GM21526 (cell line): ENCODE data around the gene ACSL1.
"Not testable (repeated sequence)": the region's sequence is repeated elsewhere in the genome, so short reads cannot be mapped to it uniquely, and the experiment has no call there.

ENCODE experiments used
- ATAC-seq: cut with Tn5 transposase; IDR thresholded peaks from one replicate; pipeline ENCODE4 v1.9.1; 2021; ENCODE audit warnings: moderate library complexity; ENCODE audit not compliant: unreplicated experiment, low FRiP score

The ACSL1 gene

DNA sequence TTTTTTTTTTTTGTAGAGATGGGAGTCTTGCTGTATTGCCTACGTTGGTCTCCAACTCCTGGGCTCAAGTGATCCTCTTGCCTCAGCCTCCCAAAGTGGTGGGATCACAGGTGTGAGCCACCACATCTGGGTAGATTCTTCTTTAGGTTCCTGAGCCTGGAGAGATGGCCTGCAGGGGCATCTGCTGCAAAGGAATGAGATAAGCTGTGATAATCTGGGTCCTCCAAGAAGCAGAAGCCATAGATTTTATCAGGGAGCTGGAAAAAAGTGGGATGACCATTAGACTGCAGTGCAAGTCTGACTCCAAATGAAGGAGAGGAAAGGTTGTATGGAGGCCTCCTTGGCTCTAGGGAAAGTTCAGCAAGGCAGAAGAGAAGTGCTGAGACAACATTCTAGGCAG is 19.0 kb upstream of the ACSL1 start:
- ATAC-seq = no peak

DNA sequence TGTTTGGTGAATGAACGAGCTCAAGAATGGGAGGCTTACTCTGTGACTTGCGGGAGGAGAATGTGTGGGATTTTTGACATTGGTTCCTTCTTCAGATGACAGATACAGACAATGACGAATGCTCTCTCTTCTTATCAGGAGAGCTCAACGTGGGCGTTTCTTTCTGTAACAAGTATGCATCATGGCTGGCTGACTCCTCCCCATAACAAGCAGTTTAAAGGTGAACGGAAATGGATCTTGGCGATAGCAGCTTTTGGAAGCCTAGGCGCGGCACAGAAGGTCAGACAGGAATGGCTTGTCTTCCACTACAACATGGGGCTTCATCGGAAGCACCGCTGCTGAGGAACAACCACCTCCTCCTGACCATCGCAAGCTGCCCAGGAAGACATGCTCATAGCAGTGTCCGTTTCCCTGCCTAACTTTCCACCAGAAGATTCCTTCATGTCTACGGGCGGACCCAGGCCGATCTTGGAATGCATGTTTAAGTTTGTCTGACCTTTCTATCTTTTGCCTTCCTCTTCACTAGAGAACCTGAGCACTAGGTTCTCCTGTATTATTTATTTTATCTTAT is 18.3 kb upstream of the ACSL1 start:
- no peak for ATAC-seq

DNA sequence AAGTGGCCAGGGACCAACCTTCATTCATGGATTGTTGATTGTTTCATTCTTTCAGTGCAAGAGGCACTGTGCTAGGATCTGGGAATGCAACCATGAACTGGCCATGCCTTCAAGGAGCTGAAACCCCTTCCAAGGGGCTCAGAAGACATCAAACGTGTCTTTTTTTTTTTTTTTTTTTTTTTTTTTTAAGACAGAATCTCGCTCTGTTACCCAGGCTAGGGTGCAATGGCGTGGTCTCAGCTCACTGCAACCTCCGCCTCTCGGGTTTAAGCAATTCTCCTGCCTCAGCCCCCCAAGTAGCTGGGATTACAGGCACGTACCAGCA is 13.3 kb upstream of the ACSL1 start:
- not testable (repeated sequence) for ATAC-seq

DNA sequence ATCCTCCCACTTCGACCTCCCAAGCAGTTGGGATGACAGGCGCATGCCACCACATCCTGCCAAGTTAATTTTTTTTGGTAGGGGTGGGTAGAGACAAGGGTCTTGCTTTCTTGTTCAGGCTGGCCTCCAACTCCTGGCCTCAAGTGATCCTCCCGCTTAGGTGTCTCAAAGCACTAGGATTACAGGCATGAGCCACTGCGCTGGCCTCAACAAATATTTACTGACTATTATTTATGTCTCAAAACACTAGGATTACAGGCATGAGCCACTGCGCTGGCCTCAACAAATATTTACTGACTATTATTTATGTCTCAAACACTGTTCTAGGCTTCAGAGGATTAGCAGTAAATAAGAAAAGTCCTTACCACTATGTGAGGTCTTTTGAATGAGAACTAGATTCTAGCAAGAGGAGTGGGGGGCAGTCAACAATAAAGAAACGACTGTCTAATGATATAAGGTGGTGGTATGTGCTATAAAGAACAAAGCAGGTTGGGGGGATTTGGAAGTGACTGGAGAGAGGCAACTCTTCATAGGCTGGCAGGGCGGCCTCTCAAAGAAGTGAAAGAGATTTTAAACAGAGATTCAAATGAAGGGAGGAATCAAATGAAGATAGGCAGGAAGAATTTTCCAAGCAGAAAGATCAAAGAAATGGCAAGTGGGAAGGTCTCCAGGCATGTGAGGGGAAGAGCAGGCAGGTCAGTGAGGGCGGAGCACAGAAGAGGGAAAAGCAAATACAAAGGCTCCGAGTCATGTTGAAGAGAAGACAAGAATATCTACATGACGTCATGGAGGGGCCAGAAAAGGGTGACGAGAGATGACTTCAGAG is 12.7 kb upstream of the ACSL1 start:
- no peak for ATAC-seq

DNA sequence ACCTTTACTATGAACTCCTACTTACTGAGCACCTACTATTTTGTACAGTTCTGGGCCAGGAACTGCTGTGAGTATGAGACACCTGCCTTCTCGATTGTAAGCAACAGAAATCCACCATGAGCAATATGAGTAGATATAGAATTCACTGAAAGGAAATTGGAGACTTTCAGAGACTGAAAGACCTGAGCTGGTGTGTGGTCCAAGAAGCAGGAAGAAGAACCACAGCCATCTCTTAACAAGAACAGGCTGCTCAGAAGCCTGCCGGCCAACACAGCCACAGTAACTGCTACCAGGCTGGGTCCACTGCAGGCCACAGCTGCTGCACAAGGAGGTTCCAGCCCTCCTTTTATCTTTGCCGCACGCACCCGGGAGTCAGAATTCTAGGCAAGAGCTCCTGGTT is 10.8 kb upstream of the ACSL1 start:
- no peak for ATAC-seq

DNA sequence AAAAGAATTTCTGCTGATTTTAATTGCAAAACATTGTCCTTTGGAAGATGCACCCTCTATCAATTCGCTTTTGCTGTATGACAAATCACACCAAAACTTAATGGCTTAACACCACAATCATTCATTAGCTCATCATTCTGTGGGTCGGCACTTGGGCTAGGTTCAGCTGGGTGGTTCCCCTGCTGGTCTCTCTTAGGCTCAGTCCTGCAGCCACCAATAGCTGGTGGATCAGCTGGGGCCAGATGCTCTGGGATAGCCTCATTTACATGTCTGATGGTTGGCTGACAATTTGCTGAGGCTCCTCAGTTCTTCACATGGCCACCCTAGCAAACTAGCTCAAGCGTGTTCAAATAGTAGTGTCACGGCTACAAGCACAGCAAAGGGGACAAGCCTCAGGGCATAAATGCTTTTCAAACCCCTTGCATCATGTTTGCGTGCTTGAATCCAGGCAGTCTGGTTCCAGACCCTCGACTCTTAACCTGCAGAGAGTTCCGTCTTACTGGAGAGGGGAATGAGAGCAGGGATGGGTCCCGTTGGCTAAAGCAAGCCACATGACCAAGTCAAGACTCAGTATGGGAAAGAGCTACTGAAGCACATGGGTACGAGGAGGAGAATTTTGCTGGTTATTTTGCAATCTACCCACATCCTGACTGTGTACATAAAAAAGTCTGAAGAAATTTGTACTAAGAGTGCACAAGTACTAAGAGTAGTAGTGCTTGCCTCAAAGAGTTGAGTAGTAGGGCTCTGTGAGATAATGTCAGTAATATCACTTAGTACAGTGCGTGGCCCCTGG is 7.5 kb upstream of the ACSL1 start:
- ATAC-seq = no peak

DNA sequence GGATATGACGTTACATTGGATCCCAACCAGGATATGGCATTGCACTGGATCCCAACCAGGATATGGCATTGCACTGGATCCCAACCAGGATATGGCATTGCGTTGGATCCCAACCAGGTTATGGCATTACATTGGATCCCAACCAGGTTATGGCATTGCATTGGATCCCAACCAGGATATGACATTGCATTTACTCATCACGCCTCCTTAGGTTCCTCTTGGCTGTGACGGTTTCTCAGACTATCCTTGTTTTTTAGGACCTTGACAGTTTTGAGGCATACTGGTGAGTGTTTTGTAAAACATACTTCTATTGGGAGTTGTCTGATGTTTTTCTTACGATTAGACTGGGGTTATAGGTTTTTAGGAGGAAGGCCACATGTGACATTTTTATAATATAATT is 5.4 kb upstream of the ACSL1 start:
- no peak for ATAC-seq

DNA sequence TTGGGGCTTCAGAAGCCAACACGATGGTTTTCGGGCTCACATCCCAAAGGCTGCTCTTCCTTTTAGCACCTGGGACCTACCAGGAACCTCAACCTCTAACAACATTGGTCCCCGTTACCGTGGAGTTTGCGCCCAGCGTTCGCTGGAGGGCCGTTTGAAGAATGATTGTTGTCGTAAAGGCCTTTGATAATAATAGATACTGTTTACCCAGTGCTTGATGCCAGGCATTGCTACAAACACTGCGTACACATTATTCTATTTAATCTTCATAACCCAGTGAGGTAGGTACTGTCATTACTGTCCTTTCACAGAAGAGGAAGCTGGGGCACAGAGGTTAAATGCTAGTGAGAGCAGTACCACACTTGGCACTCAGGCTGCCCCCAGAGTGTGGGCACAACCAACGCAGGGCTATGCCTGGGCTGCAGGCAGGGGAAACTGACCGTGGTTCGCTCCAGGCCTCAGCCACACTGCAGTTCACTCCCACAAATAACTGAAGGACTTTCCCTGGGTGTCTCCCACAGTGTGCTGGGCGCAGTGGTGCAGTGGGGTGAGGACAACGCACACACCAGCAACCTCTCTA is 1.0 kb upstream of the ACSL1 start:
- peak; percentile 7 for ATAC-seq

DNA sequence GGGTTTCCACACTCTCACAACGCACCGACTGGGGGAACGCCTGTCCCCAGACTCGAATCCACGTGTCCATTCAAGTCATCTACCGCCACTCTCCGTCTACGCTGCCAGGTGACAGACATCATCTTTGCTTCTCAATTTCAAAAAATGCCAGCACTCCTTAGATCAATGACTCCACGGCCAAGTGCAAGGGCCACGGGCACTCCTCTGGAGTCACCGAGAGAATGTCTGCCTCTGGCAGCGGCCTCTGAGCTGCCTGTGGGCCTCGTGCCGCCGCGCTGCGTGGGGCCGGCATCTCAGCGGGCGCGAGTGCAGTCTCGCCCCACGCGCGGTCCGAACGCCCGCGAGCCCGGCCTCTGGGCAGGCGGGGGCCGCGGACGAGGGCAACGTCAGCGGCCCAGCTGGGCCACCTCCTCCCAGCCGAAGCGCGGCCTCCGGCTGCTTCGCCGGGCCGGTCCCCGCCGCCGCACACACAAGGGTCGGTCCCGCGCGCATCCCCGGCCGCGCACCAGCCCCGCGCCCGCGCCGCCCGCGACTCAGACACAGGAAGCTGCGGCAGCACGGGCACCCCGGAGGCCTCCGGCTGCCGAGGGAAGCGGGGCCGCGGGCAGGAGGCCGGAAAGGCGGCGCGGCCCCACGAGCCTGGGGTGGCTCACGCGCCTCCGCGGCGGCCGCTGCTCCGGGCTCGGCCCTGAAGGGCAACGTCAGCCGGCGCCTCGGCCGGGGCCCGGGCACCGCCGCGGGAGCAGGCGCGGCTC is 450 bp downstream of the ACSL1 start:
- peak; percentile 28 for ATAC-seq

DNA sequence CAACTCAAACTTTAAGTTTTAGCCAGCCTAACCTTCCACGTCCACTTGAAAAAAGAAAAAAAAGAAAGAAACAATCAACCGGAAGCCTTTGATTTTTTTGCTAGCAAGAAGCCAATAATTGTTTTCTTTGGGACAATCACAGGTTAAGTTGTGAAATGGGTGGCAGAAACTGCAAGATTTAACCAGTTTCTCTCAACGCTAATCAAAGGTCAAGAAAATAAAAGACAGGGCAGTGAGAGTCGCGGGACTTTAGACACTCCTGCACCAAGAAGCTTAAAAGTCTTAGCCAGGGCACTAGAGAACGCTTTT is 1.0 kb downstream of the ACSL1 start:
- no peak for ATAC-seq

DNA sequence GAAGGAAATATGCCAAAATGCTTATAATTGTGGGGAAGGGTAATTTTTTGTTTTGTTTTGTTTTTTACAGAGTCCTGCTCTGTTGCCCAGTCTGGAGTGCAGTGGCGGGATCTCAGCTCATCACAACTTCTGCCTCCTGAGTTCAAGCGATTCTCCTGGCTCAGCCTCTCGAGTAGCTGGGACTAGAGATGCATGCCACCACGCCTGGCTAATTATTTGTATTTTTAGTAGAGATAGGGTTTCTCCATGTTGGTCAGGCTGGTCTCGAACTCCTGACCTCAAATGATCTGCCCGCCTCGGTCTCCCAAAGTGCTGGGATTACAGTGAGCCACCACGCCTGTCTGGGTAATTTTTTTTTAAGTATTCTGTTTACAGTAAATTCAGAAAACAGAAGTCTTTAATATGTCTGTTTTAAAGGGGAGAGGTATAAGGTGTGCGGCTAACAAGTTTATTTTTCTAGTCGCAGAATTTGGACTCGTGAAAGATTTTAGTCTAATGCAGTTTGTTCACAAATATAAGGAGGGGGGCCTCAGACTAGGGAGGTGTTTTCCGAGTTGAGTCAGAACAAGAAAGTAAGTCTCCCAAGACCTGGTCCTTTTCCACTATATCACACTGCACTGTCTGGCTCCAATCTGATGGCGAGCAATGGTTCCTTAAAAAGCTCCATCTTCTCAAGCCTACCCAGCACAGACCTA is 1.5 kb downstream of the ACSL1 start:
- no peak for ATAC-seq

DNA sequence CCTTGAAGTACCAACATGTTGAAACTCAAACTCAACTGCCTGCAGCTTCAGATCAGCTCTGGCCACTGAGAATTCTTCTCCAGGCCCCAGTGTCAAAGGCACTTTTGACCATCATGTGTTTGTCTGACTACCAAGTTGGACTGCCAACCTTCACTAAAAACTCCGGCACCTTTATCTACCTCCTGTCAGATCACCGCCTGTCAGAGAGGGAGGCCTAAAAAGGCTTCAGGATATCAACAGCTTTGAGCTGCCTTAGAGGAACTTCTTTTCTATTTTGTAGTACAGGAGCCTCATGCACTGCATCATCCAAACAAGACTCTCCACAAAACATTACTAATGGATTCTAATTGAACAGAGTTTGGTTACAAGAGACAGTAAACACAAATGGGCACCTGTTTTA is 2.8 kb downstream of the ACSL1 start:
- no peak for ATAC-seq

DNA sequence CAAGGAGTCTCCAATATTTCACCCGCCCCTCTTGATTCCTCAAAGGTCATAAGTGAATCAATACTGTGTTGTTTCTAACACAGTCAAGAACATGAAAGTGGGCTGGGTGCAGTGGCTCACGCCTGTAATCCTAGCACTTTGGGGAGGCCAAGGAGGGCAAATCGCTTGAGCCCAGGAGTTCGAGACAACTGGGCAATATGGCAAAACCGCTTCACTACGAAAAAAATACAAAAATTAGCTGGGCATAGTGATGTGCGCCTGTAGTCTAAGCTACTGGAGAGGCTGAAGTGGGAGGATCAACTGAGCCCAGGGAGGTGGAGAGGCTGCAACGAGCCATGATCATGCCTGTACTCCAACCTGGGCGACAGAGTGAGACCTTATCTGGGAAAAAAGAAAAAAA is 3.4 kb downstream of the ACSL1 start:
- ATAC-seq = no peak

DNA sequence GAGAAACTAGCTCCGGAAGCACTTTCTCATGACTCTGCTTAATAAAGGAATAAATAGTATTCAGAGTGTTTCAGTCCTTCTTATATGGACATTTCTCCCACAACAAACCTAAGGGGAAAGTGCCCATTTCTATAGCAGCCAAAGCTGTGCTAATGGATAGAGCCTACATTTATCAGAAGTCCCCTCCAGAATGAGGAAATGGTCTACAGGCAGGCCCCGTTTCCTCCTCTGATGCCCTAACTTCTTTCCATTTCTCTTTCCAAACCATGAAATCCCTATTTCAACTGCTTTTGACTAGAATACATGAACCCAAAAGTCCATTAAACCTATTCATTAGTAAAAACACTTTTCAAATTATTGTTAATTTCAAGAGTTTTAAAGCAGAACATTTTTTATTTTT is 4.5 kb downstream of the ACSL1 start:
- no peak for ATAC-seq

DNA sequence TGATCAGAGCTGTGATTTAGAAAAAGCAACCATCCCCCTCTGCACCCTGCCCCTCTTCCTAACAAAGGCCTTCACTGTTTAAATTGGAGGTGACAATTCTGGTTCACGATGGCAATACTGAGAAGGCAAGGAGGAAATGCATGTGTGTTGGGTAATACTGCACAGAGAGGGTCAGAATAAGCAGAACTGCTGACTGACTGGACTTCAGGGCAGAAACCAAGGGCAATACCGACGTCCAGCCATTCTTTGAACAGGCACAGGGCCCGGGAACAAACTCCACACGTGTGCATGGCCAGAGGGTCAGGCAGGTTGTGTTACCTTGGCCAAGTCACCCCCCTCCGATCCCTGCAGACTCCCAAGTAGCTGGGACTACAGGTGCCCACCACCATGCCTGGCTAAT is 6.0 kb downstream of the ACSL1 start:
- no peak for ATAC-seq

DNA sequence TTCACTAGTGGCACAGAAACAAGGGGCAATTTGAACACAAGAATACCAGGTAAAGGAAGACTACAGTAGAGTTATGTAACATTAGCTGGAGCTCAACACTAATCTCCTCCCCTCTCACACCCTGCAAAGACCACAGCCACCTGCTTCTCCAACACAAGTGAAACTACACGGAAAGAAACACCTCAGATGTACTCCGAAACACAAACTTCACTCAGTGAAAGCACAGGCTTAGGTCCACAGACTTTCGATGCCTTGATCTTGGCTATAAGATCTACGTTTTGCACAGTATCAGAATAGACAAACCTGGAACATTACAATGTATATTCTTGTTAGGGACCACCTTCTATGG is 7.6 kb downstream of the ACSL1 start:
- ATAC-seq = peak; percentile 46

DNA sequence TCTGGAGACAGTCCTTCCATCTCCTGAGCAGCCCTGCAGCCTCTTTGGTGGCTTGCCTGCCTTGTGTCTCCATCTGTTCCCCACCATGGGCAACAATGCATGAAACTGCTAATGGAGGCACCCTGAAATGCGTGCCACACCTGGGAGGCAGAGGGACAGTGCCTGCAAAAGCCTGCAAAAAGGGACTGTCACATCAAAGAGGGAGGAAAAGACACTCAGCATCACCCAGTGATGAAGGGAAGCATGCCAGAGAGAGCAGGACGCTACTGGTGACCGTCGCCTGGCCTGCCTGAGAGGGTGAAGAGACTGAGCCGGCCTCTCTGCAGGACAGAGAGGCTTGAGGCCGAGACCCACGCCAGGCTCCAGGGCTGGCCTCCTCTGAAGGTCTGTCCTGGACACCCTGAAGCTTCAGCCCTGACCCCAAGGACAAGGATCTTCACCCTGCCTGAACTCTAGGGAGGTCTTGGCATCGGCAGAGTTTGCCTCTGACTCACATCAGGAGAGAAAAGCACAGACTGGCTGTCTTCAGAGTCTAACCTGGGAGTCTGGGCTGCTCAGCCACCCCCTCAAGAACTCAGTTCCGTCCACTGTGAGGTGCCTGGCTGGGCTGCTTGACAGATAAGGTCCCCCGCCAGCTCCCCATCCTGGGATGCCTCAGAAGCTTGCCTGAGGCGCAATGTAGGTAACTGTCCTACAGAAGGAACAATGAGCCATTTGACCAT is 8.1 kb downstream of the ACSL1 start:
- ATAC-seq = peak; percentile 2

DNA sequence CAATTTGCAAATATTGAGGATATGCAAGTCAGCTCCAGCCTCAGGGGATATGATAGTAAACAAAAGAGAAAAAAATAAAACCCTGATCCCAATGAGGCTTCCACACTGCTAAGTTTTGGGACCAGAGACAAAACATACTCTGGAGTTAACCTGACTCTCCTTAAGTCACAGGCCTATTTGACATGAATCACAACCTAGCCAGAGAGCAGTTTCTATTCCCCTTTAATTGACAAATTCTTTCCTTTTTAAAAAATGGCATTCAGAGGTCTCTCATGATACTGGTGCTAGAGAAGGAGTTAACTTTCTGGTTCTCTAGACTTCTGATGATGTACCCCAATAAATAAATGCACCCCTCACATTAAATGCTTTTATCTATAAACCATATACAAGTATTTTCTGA is 8.8 kb downstream of the ACSL1 start:
- ATAC-seq = no peak

DNA sequence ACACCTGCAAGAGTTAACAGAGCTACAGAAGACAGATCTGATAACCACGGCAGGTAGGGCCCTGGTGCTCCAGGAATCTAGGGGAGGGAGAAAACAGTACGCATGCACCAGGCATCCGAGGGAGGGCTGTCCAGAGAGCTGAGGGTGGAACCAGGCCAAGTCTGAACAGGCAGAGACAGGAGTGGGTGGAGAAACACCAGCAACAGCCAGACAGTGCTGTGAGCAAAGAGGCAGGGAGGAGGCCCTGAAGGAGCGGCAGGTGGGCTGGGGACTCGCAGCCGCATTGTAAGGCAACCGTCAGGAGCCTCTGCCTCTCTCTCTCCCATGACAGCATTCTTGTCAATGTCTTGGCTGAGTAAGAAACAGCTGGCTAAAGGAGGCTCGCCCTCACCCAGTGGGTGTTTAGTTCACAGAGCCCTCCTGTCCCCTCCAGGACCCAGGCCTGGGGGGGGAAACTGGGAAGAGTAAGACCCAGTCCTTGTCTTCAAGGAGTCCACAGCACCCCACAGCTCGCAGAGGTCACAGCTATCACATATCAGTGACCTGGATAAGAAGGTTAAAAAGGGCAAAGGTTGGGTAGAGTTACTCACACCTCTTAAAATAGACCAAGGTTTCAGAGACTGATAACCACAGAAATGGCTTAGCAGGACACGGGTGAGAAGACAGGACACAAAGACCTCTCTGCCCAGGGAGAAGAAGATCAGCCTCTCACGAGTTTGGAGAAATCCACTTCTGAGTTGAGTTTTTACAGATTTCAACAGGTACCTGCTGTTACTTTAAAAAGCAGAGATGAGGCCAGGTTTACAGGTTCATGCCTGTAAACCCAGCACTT is 10.5 kb downstream of the ACSL1 start:
- peak; percentile 62 for ATAC-seq
